Measurements from ENCODE around the gene RIMBP2. TPM values are rescaled to one million over a fixed set of nuclear protein-coding genes. Genes with fewer than 3 reads are reported as not detected.

RIMBP2 gene
- total RNA-seq, 2 experiments from 2014 or later = not detected

DNA sequence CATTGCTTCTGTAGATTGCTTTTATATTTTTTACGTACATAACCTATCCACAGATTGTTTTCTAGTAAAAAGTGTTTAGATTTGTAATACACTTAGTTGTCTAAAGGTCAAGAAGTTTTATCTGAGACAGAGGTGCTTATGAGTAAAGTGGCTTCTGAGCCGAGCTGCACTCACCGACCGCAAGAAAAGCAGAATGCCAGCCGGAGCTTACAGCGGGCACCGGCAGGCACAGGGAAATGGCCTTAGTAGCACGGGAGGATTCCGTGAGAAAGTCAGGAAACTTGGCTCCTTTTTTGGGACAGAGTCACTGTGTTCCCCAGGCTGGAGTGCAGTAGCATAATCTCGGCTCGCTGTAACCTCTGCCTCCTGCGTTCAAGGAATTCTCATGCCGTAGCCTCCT is 348.6 kb downstream of the RIMBP2 start:
- no peak for DNase-seq
- no peaks in the 10 kb centered on the region for H3K4me1 Mint-ChIP-seq (ENCODE audit: low read depth)

DNA sequence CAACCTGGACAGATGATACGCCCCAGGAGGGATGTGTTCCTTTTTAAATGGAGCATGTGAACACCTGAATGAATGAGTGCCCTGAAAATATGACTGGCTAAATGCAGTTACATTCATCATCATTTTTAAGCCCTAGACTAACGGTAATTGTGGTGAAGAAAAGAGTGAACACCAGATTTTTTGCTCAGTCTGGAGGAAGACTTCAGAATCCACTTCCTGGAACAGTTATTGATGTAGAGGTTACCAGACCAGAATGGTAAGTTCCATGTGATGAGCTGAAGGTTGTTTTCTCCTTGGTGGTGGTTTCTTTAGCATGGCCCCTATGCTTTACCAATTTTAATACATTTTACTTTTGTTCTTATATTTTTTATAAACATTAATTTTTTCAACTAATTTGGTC is 349.1 kb downstream of the RIMBP2 start:
- ATAC-seq (ENCODE audit: poor library complexity) (no peak), DNase-seq (no peak)
- CTCF ChIA-PET = no interaction called here
- Mint-ChIP-seq H3K36me3 (ENCODE audit: low read depth) (no peaks in the 10 kb centered on the region), H3K4me1 (ENCODE audit: low read depth) (no peaks in the 10 kb centered on the region), H3K27ac (no peak overlapping the region), H3K9me3 (no peaks in the 10 kb centered on the region), H3K27me3 (peaks cover 7% of the 10 kb centered on the region), H3K4me3 (no peak overlapping the region)
- POLR2A ChIA-PET = no interaction called here
- H3K4me1 ChIP-seq (ENCODE audit: insufficient read depth, low read length) = no peaks in the 10 kb centered on the region
- TF ChIP-seq, protein P1, sequence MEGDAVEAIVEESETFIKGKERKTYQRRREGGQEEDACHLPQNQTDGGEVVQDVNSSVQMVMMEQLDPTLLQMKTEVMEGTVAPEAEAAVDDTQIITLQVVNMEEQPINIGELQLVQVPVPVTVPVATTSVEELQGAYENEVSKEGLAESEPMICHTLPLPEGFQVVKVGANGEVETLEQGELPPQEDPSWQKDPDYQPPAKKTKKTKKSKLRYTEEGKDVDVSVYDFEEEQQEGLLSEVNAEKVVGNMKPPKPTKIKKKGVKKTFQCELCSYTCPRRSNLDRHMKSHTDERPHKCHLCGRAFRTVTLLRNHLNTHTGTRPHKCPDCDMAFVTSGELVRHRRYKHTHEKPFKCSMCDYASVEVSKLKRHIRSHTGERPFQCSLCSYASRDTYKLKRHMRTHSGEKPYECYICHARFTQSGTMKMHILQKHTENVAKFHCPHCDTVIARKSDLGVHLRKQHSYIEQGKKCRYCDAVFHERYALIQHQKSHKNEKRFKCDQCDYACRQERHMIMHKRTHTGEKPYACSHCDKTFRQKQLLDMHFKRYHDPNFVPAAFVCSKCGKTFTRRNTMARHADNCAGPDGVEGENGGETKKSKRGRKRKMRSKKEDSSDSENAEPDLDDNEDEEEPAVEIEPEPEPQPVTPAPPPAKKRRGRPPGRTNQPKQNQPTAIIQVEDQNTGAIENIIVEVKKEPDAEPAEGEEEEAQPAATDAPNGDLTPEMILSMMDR (IDR thresholded peaks at IDR 0.05) = no peak
- H3K27ac ChIP-seq (ENCODE audit: low read depth in 1 of 2, low read length in 2 of 2) = no peak overlapping the region
- H3K27me3 ChIP-seq (ENCODE audit: control insufficient read depth in 1 of 2, insufficient read depth in 2 of 2, low read length in 2 of 2) = no peaks in the 10 kb centered on the region
- intact Hi-C loops (cut with DNase I, micrococcal nuclease) = no loop called here
- peaks cover 0 to 10% of the 10 kb centered on the region in 2 experiments for H3K9me3 ChIP-seq (ENCODE audit: control insufficient read depth in 1 of 2, insufficient read depth in 1 of 2, low read length in 2 of 2)
- no peaks in the 10 kb centered on the region for H3K36me3 ChIP-seq (ENCODE audit: insufficient read depth, low read length)
- H3K4me3 ChIP-seq (ENCODE audit: low read length) = no peak overlapping the region

More for the DNA sequence above, 348.6 kb downstream of the RIMBP2 start:
- ChIA-PET CTCF (no interaction called here), POLR2A (no interaction called here)
- no peak overlapping the region for H3K4me3 ChIP-seq (ENCODE audit: low read length)
- peaks cover 0 to 10% of the 10 kb centered on the region in 2 experiments for H3K9me3 ChIP-seq (ENCODE audit: control insufficient read depth in 1 of 2, insufficient read depth in 1 of 2, low read length in 2 of 2)
- TF ChIP-seq, protein P1 (IDR thresholded peaks at IDR 0.05) = no peak
- no peaks in the 10 kb centered on the region for H3K27me3 ChIP-seq (ENCODE audit: control insufficient read depth in 1 of 2, insufficient read depth in 2 of 2, low read length in 2 of 2)
- Mint-ChIP-seq H3K27ac (no peak overlapping the region), H3K36me3 (ENCODE audit: low read depth) (no peaks in the 10 kb centered on the region), H3K9me3 (no peaks in the 10 kb centered on the region), H3K4me3 (no peak overlapping the region), H3K27me3 (peaks cover 7% of the 10 kb centered on the region)
- ATAC-seq (ENCODE audit: poor library complexity) = no peak
- no peaks in the 10 kb centered on the region for H3K4me1 ChIP-seq (ENCODE audit: insufficient read depth, low read length)
- H3K27ac ChIP-seq (ENCODE audit: low read depth in 1 of 2, low read length in 2 of 2) = no peak overlapping the region
- intact Hi-C loops (cut with DNase I, micrococcal nuclease) = no loop called here
- H3K36me3 ChIP-seq (ENCODE audit: insufficient read depth, low read length) = no peaks in the 10 kb centered on the region

DNA sequence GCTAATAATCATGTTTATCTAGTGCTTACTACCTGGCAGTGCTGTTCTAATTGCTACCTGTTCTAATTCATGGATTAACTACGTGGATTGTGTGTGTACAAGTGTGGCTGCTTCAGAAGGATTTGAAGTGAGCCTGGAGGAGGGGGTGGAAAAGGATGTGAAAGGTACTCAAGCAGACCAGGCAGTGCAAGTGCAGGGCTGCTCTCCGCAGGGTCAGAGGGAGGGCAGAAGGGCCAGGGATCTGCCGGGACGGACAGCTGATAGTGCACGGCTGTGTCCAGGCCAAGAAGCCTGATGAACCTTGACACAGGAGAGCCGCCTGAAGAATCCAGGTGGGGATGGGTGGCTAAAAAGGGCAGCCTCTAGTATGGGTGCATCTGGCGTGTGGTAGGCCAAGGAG is 349.9 kb downstream of the RIMBP2 start:
- Histone ChIP-seq H3K4me3 (ENCODE audit: low read length) (no peak overlapping the region), H3K4me1 (ENCODE audit: insufficient read depth, low read length) (no peaks in the 10 kb centered on the region), H3K9me3 (ENCODE audit: control insufficient read depth in 1 of 2, insufficient read depth in 1 of 2, low read length in 2 of 2) (peaks cover 0 to 10% of the 10 kb centered on the region in 2 experiments), H3K27me3 (ENCODE audit: control insufficient read depth in 1 of 2, insufficient read depth in 2 of 2, low read length in 2 of 2) (no peaks in the 10 kb centered on the region), H3K27ac (ENCODE audit: low read depth in 1 of 2, low read length in 2 of 2) (no peak overlapping the region), H3K36me3 (ENCODE audit: insufficient read depth, low read length) (no peaks in the 10 kb centered on the region)
- Mint-ChIP-seq H3K4me3 (no peak overlapping the region), H3K27ac (no peak overlapping the region), H3K36me3 (ENCODE audit: low read depth) (no peaks in the 10 kb centered on the region), H3K27me3 (peaks cover 7% of the 10 kb centered on the region), H3K4me1 (ENCODE audit: low read depth) (no peaks in the 10 kb centered on the region), H3K9me3 (no peaks in the 10 kb centered on the region)
- TF ChIP-seq, protein P1 (IDR thresholded peaks at IDR 0.05) = no peak
- CTCF ChIA-PET = no interaction called here
- no peak for DNase-seq
- no peak for ATAC-seq (ENCODE audit: poor library complexity)
- intact Hi-C loops (cut with DNase I, micrococcal nuclease) = no loop called here
- POLR2A ChIA-PET = no interaction called here
